Measurements from ENCODE around the gene PRAMEF27. TPM values are rescaled to one million over a fixed set of nuclear protein-coding genes. Genes with fewer than 3 reads are reported as not detected.
"Not testable (repeated sequence)": the region's sequence is repeated elsewhere in the genome, so short reads cannot be mapped to it uniquely, and the experiment has no call there.

Gene PRAMEF27
- not detected for total RNA-seq
- not detected for polyA plus RNA-seq
- long read RNA-seq, donor 1 = 0 reads
- long read RNA-seq, donor 2 = 0 reads
- long read RNA-seq, donor 3 = 0 reads
- long read RNA-seq, donor 4 = 0 reads
- long read RNA-seq, donor 5 = 0 reads

- not testable (repeated sequence) for H3K4me1 ChIP-seq (ENCODE audit: control insufficient read depth in 5 of 5, insufficient read depth in 5 of 5, low read length in 5 of 5); H3K27ac ChIP-seq (ENCODE audit: low read depth in 1 of 2, low read length in 1 of 2); H3K36me3 ChIP-seq (ENCODE audit: control insufficient read depth in 4 of 4, insufficient read depth in 4 of 4, low read length in 4 of 4); DNase-seq; H3K9me3 ChIP-seq (ENCODE audit: control insufficient read depth in 4 of 4, insufficient read depth in 3 of 4, low read length in 3 of 4); H3K4me3 ChIP-seq; H3K9ac ChIP-seq (ENCODE audit: insufficient read depth in 1 of 2, low read length in 2 of 2); H3K27me3 ChIP-seq (ENCODE audit: control insufficient read depth in 3 of 3, insufficient read depth in 3 of 3, low read length in 2 of 3); ATAC-seq (ENCODE audit: insufficient read depth, low FRiP score)
- WGBS, 2 donors = 81 to 84% methylated on average over 3 of the region's 3 CpGs
Observed at GRCh38 chr1:13056475-13056874, at the start of gene PRAMEF27. Gene PRAMEF27, minus strand, starts transcription at chr1:13056575. Its CDS starts 2,916 bp downstream, at chr1:13053659.

- H3K4me3 ChIP-seq; H3K27me3 ChIP-seq (ENCODE audit: control insufficient read depth in 3 of 3, insufficient read depth in 3 of 3, low read length in 2 of 3); DNase-seq; H3K9ac ChIP-seq (ENCODE audit: insufficient read depth in 1 of 2, low read length in 2 of 2); H3K9me3 ChIP-seq (ENCODE audit: control insufficient read depth in 4 of 4, insufficient read depth in 3 of 4, low read length in 3 of 4); H3K27ac ChIP-seq (ENCODE audit: low read depth in 1 of 2, low read length in 1 of 2); H3K4me1 ChIP-seq (ENCODE audit: control insufficient read depth in 5 of 5, insufficient read depth in 5 of 5, low read length in 5 of 5); H3K36me3 ChIP-seq (ENCODE audit: control insufficient read depth in 4 of 4, insufficient read depth in 4 of 4, low read length in 4 of 4); ATAC-seq (ENCODE audit: insufficient read depth, low FRiP score): not testable (repeated sequence)
- no CpG with 5 or more reads among the region's 4 CpGs for WGBS, 2 donors
Observed at GRCh38 chr1:13070474-13070873, 14.1 kb upstream of the PRAMEF27 start, which contains the start of gene PRAMEF25. Gene PRAMEF25, plus strand, starts transcription at chr1:13070774. Its CDS starts 2,920 bp downstream, at chr1:13073694.

- H3K9me3 ChIP-seq (ENCODE audit: control insufficient read depth in 4 of 4, insufficient read depth in 3 of 4, low read length in 3 of 4); H3K27ac ChIP-seq (ENCODE audit: low read depth in 1 of 2, low read length in 1 of 2); H3K9ac ChIP-seq (ENCODE audit: insufficient read depth in 1 of 2, low read length in 2 of 2); H3K4me1 ChIP-seq (ENCODE audit: control insufficient read depth in 5 of 5, insufficient read depth in 5 of 5, low read length in 5 of 5); H3K27me3 ChIP-seq (ENCODE audit: control insufficient read depth in 3 of 3, insufficient read depth in 3 of 3, low read length in 2 of 3); DNase-seq; ATAC-seq (ENCODE audit: insufficient read depth, low FRiP score); H3K4me3 ChIP-seq; H3K36me3 ChIP-seq (ENCODE audit: control insufficient read depth in 4 of 4, insufficient read depth in 4 of 4, low read length in 4 of 4): not testable (repeated sequence)
- 21 to 50% methylated on average over 4 to 6 of the region's 9 CpGs for whole genome bisulfite sequencing, 2 donors
Observed at GRCh38 chr1:13019846-13020245, 36.5 kb downstream of the PRAMEF27 start.

GRCh38 chr1:13011932-13012331 is 44.4 kb downstream of the PRAMEF27 start:
- not testable (repeated sequence) for H3K36me3 ChIP-seq (ENCODE audit: control insufficient read depth in 4 of 4, insufficient read depth in 4 of 4, low read length in 4 of 4); H3K9me3 ChIP-seq (ENCODE audit: control insufficient read depth in 4 of 4, insufficient read depth in 3 of 4, low read length in 3 of 4); H3K9ac ChIP-seq (ENCODE audit: insufficient read depth in 1 of 2, low read length in 2 of 2); H3K4me3 ChIP-seq; H3K27ac ChIP-seq (ENCODE audit: low read depth in 1 of 2, low read length in 1 of 2); H3K4me1 ChIP-seq (ENCODE audit: control insufficient read depth in 5 of 5, insufficient read depth in 5 of 5, low read length in 5 of 5); ATAC-seq (ENCODE audit: insufficient read depth, low FRiP score); H3K27me3 ChIP-seq (ENCODE audit: control insufficient read depth in 3 of 3, insufficient read depth in 3 of 3, low read length in 2 of 3); DNase-seq
- WGBS, 2 donors = no CpG with 5 or more reads among the region's 7 CpGs

- not testable (repeated sequence) for H3K4me1 ChIP-seq (ENCODE audit: control insufficient read depth in 5 of 5, insufficient read depth in 5 of 5, low read length in 5 of 5); ATAC-seq (ENCODE audit: insufficient read depth, low FRiP score); H3K27ac ChIP-seq (ENCODE audit: low read depth in 1 of 2, low read length in 1 of 2); H3K27me3 ChIP-seq (ENCODE audit: control insufficient read depth in 3 of 3, insufficient read depth in 3 of 3, low read length in 2 of 3); H3K4me3 ChIP-seq; H3K9me3 ChIP-seq (ENCODE audit: control insufficient read depth in 4 of 4, insufficient read depth in 3 of 4, low read length in 3 of 4); H3K36me3 ChIP-seq (ENCODE audit: control insufficient read depth in 4 of 4, insufficient read depth in 4 of 4, low read length in 4 of 4); DNase-seq; H3K9ac ChIP-seq (ENCODE audit: insufficient read depth in 1 of 2, low read length in 2 of 2)
- no CpG with 5 or more reads among the region's 3 CpGs for WGBS, 2 donors
Observed at GRCh38 chr1:13009348-13009747, 47.0 kb downstream of the PRAMEF27 start.

- H3K4me3 ChIP-seq; H3K27me3 ChIP-seq (ENCODE audit: control insufficient read depth in 3 of 3, insufficient read depth in 3 of 3, low read length in 2 of 3); H3K9ac ChIP-seq (ENCODE audit: insufficient read depth in 1 of 2, low read length in 2 of 2); ATAC-seq (ENCODE audit: insufficient read depth, low FRiP score); H3K4me1 ChIP-seq (ENCODE audit: control insufficient read depth in 5 of 5, insufficient read depth in 5 of 5, low read length in 5 of 5); H3K36me3 ChIP-seq (ENCODE audit: control insufficient read depth in 4 of 4, insufficient read depth in 4 of 4, low read length in 4 of 4); DNase-seq; H3K9me3 ChIP-seq (ENCODE audit: control insufficient read depth in 4 of 4, insufficient read depth in 3 of 4, low read length in 3 of 4); H3K27ac ChIP-seq (ENCODE audit: low read depth in 1 of 2, low read length in 1 of 2): not testable (repeated sequence)
- WGBS, 2 donors = 45 to 58% methylated on average over 1 to 2 of the region's 4 CpGs
Observed at GRCh38 chr1:13005732-13006131, 50.6 kb downstream of the PRAMEF27 start.

Other genes with a start within 250 kb of the PRAMEF27 start
- not detected for gene PRAMEF11, start 225.2 kb downstream of the PRAMEF27 start, total RNA-seq
- not detected for gene PRAMEF11, start 225.2 kb downstream of the PRAMEF27 start, polyA plus RNA-seq
- gene HNRNPCL1, start 207.9 kb downstream of the PRAMEF27 start, total RNA-seq = not detected
- gene HNRNPCL1, start 207.9 kb downstream of the PRAMEF27 start, polyA plus RNA-seq = not detected
- gene PRAMEF2, start 199.5 kb downstream of the PRAMEF27 start, total RNA-seq = not detected
- not detected for gene PRAMEF2, start 199.5 kb downstream of the PRAMEF27 start, polyA plus RNA-seq
- gene PRAMEF4, start 170.4 kb downstream of the PRAMEF27 start, total RNA-seq = not detected
- not detected for gene PRAMEF4, start 170.4 kb downstream of the PRAMEF27 start, polyA plus RNA-seq
- not detected for gene PRAMEF10, start 158.3 kb downstream of the PRAMEF27 start, total RNA-seq
- not detected for gene PRAMEF10, start 158.3 kb downstream of the PRAMEF27 start, polyA plus RNA-seq
- gene PRAMEF7, start 140.0 kb downstream of the PRAMEF27 start, total RNA-seq = not detected
- gene PRAMEF7, start 140.0 kb downstream of the PRAMEF27 start, polyA plus RNA-seq = not detected
- gene PRAMEF6, start 109.0 kb downstream of the PRAMEF27 start, total RNA-seq = not detected
- gene PRAMEF6, start 109.0 kb downstream of the PRAMEF27 start, polyA plus RNA-seq = not detected
- gene HNRNPCL3, start 4.2 kb upstream of the PRAMEF27 start, total RNA-seq = not detected
- gene HNRNPCL3, start 4.2 kb upstream of the PRAMEF27 start, polyA plus RNA-seq = not detected
- gene PRAMEF25, start 14.2 kb upstream of the PRAMEF27 start, total RNA-seq = not detected
- not detected for gene PRAMEF25, start 14.2 kb upstream of the PRAMEF27 start, polyA plus RNA-seq
- gene HNRNPCL2, start 60.3 kb upstream of the PRAMEF27 start, total RNA-seq = not detected
- not detected for gene HNRNPCL2, start 60.3 kb upstream of the PRAMEF27 start, polyA plus RNA-seq
- gene PRAMEF26, start 99.4 kb upstream of the PRAMEF27 start, total RNA-seq = not detected
- gene PRAMEF26, start 99.4 kb upstream of the PRAMEF27 start, polyA plus RNA-seq = not detected
- not detected for gene HNRNPCL4, start 109.1 kb upstream of the PRAMEF27 start, total RNA-seq
- gene HNRNPCL4, start 109.1 kb upstream of the PRAMEF27 start, polyA plus RNA-seq = not detected
- gene PRAMEF9, start 115.3 kb upstream of the PRAMEF27 start, total RNA-seq = not detected
- gene PRAMEF9, start 115.3 kb upstream of the PRAMEF27 start, polyA plus RNA-seq = not detected
- gene PRAMEF13, start 144.8 kb upstream of the PRAMEF27 start, total RNA-seq = not detected
- not detected for gene PRAMEF13, start 144.8 kb upstream of the PRAMEF27 start, polyA plus RNA-seq
- not detected for gene PRAMEF18, start 169.6 kb upstream of the PRAMEF27 start, total RNA-seq
- not detected for gene PRAMEF18, start 169.6 kb upstream of the PRAMEF27 start, polyA plus RNA-seq
- gene PRAMEF5, start 197.6 kb upstream of the PRAMEF27 start, total RNA-seq = not detected
- gene PRAMEF5, start 197.6 kb upstream of the PRAMEF27 start, polyA plus RNA-seq = not detected
- not detected for gene PRAMEF8, start 228.6 kb upstream of the PRAMEF27 start, total RNA-seq
- gene PRAMEF8, start 228.6 kb upstream of the PRAMEF27 start, polyA plus RNA-seq = not detected
- not detected for gene PRAMEF33, start 247.0 kb upstream of the PRAMEF27 start, total RNA-seq
- not detected for gene PRAMEF33, start 247.0 kb upstream of the PRAMEF27 start, polyA plus RNA-seq

Measured in lung (tissue), 14 donors.